Endothelial cell (in vitro differentiated cells): ENCODE results near the gene LCA5L. TPM values are rescaled to one million over a fixed set of nuclear protein-coding genes. Genes with fewer than 3 reads are reported as not detected.
"Not testable (repeated sequence)": the region's sequence is repeated elsewhere in the genome, so short reads cannot be mapped to it uniquely, and the experiment has no call there.

Experiments
- DNase-seq: peaks from one replicate; pipeline ENCODE4 v3.0.0; 2021; ENCODE audit warnings: low spot score
- H3K27ac Mint-ChIP-seq: one replicate; pipeline ENCODE4 v1.8.0; 2021; ENCODE audit warnings: mixed read lengths, inconsistent platforms; ENCODE audit not compliant: unreplicated experiment
- H3K27me3 Mint-ChIP-seq: one replicate; pipeline ENCODE4 v1.8.0; 2021; ENCODE audit warnings: mild to moderate bottlenecking, moderate library complexity, mixed read lengths, inconsistent platforms; ENCODE audit not compliant: unreplicated experiment
- H3K36me3 Mint-ChIP-seq: one replicate; pipeline ENCODE4 v1.8.0; 2021; ENCODE audit warnings: mild to moderate bottlenecking, low read depth, mixed read lengths, inconsistent platforms; ENCODE audit not compliant: unreplicated experiment
- H3K4me1 Mint-ChIP-seq: one replicate; pipeline ENCODE4 v1.8.0; 2021; ENCODE audit warnings: mild to moderate bottlenecking, mixed read lengths, inconsistent platforms; ENCODE audit not compliant: unreplicated experiment
- H3K4me3 Mint-ChIP-seq: one replicate; pipeline ENCODE4 v1.8.0; 2021; ENCODE audit warnings: mild to moderate bottlenecking, mixed read lengths, inconsistent platforms; ENCODE audit not compliant: unreplicated experiment
- H3K9me3 Mint-ChIP-seq: one replicate; pipeline ENCODE4 v1.8.0; 2021; ENCODE audit warnings: mixed read lengths, inconsistent platforms; ENCODE audit not compliant: unreplicated experiment
- total RNA-seq: library from RNA; stranded (reverse); fragmentation: NEBNext Ultra II Directional; extraction: Animal tissue kit (Norgen Biotek cat#: 25700); gene quantifications from one replicate; pipeline ENCODE4 v1.2.1, GENCODE V29; 2021; ENCODE audit not compliant: unreplicated experiment
- TF ChIP-seq, protein P1 (sequence below): fragments of 200-600 bp; sonication (generic); IDR thresholded peaks from one replicate; pipeline ENCODE4 v1.5.0; 2021; ENCODE audit warnings: antibody characterized with exemption; ENCODE audit not compliant: unreplicated experiment

The LCA5L gene
- total RNA-seq, 1 donor from 2014 or later, result 0.59 TPM

DNA sequence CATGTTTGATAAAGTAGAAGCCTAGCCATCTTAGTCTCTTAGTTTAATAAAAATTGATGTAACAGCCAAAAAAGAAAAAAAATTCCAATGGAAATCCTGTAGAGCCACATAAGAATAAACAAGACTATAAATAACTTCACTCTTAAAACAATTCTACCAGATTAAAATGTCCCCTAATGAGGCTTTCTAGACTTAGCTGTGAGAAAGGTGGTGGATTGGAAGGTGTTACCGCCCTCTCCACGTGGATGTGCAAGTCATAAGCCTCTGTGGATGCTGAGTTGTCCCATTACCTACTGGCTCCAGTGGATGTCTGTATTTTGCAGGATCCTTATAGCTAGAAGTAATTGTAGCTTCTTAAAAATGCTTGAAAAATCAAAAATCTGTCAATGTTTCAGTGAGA is 14.6 kb downstream of the LCA5L start:
- no peak overlapping the region for H3K27ac Mint-ChIP-seq

DNA sequence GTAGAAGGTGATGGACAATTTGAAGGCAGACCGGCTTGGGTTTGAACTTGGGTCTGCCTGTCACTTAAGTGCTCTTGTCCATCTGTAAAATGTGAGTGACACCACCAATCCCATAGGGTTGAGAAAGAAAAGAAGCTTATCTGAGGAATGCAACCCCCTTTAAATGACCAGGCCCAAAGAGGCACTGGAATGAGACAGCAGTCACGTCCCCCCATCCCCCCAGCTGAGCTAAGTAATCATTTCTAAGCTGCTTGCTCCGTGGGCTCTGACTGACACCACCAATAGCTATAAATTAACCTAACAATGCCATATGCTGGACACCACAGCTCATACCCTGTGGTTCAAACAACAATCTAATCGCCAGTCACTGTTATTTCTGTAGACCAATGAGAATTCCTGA is 15.1 kb downstream of the LCA5L start:
- Mint-ChIP-seq H3K36me3 (no peaks in the 10 kb centered on the region), H3K4me1 (peaks cover 11% of the 10 kb centered on the region), H3K9me3 (no peaks in the 10 kb centered on the region), H3K4me3 (no peak overlapping the region), H3K27me3 (peaks cover 1% of the 10 kb centered on the region), H3K27ac (no peak overlapping the region)
- no peak for DNase-seq
- TF ChIP-seq, protein P1, sequence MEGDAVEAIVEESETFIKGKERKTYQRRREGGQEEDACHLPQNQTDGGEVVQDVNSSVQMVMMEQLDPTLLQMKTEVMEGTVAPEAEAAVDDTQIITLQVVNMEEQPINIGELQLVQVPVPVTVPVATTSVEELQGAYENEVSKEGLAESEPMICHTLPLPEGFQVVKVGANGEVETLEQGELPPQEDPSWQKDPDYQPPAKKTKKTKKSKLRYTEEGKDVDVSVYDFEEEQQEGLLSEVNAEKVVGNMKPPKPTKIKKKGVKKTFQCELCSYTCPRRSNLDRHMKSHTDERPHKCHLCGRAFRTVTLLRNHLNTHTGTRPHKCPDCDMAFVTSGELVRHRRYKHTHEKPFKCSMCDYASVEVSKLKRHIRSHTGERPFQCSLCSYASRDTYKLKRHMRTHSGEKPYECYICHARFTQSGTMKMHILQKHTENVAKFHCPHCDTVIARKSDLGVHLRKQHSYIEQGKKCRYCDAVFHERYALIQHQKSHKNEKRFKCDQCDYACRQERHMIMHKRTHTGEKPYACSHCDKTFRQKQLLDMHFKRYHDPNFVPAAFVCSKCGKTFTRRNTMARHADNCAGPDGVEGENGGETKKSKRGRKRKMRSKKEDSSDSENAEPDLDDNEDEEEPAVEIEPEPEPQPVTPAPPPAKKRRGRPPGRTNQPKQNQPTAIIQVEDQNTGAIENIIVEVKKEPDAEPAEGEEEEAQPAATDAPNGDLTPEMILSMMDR, result no peak

More for the DNA sequence above, 14.6 kb downstream of the LCA5L start:
- Mint-ChIP-seq H3K27me3 (no peaks in the 10 kb centered on the region), H3K4me3 (no peak overlapping the region), H3K9me3 (no peaks in the 10 kb centered on the region), H3K4me1 (peaks cover 11% of the 10 kb centered on the region), H3K36me3 (no peaks in the 10 kb centered on the region)
- TF ChIP-seq, protein P1, result no peak
- no peak for DNase-seq

DNA sequence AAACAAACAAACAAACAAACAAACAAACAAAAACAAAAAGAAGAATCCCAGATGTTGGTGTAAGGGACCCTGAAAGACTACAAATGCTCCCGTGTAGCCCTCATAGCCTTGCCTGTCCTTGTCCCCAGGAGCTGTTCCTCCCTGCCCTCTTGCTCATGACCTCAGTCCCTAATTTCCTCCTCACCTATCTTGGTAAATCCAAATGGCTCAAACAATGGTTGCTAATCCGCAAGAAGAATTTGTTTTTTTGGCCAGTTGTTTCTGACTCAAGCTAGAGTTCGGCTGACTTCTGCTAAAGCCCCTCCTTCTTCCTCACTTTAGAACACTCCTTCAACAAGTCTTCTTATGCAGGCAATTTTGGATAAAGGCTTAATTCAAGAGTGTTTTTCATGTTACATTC is 15.6 kb downstream of the LCA5L start:
- no peak for DNase-seq
- no peaks in the 10 kb centered on the region for H3K36me3 Mint-ChIP-seq
- H3K27ac Mint-ChIP-seq, result no peak overlapping the region
- TF ChIP-seq, protein P1, result no peak
- no peaks in the 10 kb centered on the region for H3K9me3 Mint-ChIP-seq
- H3K4me3 Mint-ChIP-seq, result no peak overlapping the region
- H3K4me1 Mint-ChIP-seq, result peaks cover 11% of the 10 kb centered on the region
- H3K27me3 Mint-ChIP-seq, result peaks cover 3% of the 10 kb centered on the region

DNA sequence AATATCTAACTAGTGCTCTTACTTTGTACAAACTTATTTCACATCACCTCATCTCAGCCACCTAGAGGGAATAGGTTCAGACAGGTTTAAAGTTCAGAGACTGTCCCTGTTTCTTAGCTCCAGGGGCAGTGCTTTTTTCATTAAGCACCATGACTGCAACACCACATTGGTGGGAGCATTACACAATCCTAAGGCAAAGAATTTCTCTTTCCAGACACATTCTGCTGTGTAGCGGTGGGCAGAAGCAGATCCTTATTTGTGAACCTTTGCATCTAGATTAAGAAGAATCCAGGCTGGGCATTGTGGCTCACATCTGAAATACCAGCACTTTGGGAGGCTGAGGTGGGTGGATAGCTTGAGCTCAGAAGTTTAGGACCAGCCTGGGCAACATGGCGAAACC is 16.1 kb downstream of the LCA5L start:
- Mint-ChIP-seq H3K27ac (no peak overlapping the region), H3K36me3 (no peaks in the 10 kb centered on the region), H3K9me3 (no peaks in the 10 kb centered on the region), H3K4me1 (peaks cover 11% of the 10 kb centered on the region), H3K27me3 (peaks cover 3% of the 10 kb centered on the region), H3K4me3 (no peak overlapping the region)
- no peak for DNase-seq
- TF ChIP-seq, protein P1, result no peak

- no peak overlapping the region for H3K27ac Mint-ChIP-seq
- peaks cover 19% of the 10 kb centered on the region for H3K4me1 Mint-ChIP-seq
- no peaks in the 10 kb centered on the region for H3K36me3 Mint-ChIP-seq
- DNase-seq, result no peak
- no peaks in the 10 kb centered on the region for H3K9me3 Mint-ChIP-seq
- peaks cover 3% of the 10 kb centered on the region for H3K27me3 Mint-ChIP-seq
- no peak overlapping the region for H3K4me3 Mint-ChIP-seq
- TF ChIP-seq, protein P1, result no peak
Measured at GRCh38 chr21:39422527-39423241, 22.9 kb downstream of the LCA5L start.

GRCh38 chr21:39419204-39419603 is 26.4 kb downstream of the LCA5L start:
- H3K27me3 Mint-ChIP-seq, H3K9me3 Mint-ChIP-seq, H3K4me3 Mint-ChIP-seq, DNase-seq, H3K27ac Mint-ChIP-seq, H3K36me3 Mint-ChIP-seq: not testable (repeated sequence)
- H3K4me1 Mint-ChIP-seq, result peaks cover 12% of the 10 kb centered on the region
